OCI-LY1 (cell line): ENCODE data around the gene URAD.

Experiments
- H2AFZ ChIP-seq: fragments of 200-600 bp; sonication (generic), shearing (Covaris generic); 2 replicates; pipeline ENCODE4 v1.6.0; 2014; ENCODE audit warnings: antibody characterized with exemption, mild to moderate bottlenecking, low read length
- H3F3A ChIP-seq: fragments of 200-600 bp; sonication (generic), shearing (Covaris generic); 2 replicates; pipeline ENCODE4 v1.6.0; 2014; ENCODE audit warnings: mild to moderate bottlenecking, antibody characterized with exemption, low read length, moderate library complexity; ENCODE audit not compliant: insufficient read depth
- H3K27ac ChIP-seq: fragments of 200-600 bp; sonication (generic); 2 replicates; pipeline ENCODE4 v1.5.1; 2014; ENCODE audit warnings: low read length, mixed run types, mild to moderate bottlenecking, low read depth; ENCODE audit not compliant: poor library complexity, severe bottlenecking
- H3K27me3 ChIP-seq: fragments of 200-600 bp; sonication (generic); 2 replicates; pipeline ENCODE4 v1.6.0; 2014; ENCODE audit warnings: antibody characterized with exemption, mild to moderate bottlenecking, low read length, moderate library complexity; ENCODE audit not compliant: insufficient read depth
- H3K36me3 ChIP-seq: fragments of 200-600 bp; sonication (generic); 2 replicates; pipeline ENCODE4 v1.6.1; 2014; ENCODE audit warnings: mild to moderate bottlenecking, antibody characterized with exemption, low read length, moderate library complexity, mixed read lengths; ENCODE audit not compliant: insufficient read depth
- H3K4me1 ChIP-seq: fragments of 200-600 bp; sonication (generic); 2 replicates; pipeline ENCODE4 v1.5.1; 2014; ENCODE audit warnings: mild to moderate bottlenecking, low read length, moderate library complexity; ENCODE audit not compliant: insufficient read depth, severe bottlenecking
- H3K4me2 ChIP-seq: fragments of 200-600 bp; sonication (generic), shearing (Covaris generic); 2 replicates; pipeline ENCODE4 v1.6.1; 2014; ENCODE audit warnings: low read length
- H3K4me3 ChIP-seq: fragments of 200-600 bp; sonication (generic); 2 replicates; pipeline ENCODE4 v1.5.1; 2014; ENCODE audit warnings: low read length, low read depth, mild to moderate bottlenecking, mixed read lengths; ENCODE audit not compliant: poor library complexity, severe bottlenecking
- H3K79me2 ChIP-seq: fragments of 200-600 bp; shearing (Covaris generic); 2 replicates; pipeline ENCODE4 v1.6.1; 2016; ENCODE audit warnings: mixed run types, low read length, mixed read lengths; ENCODE audit not compliant: insufficient read depth
- H3K9ac ChIP-seq: fragments of 200-600 bp; sonication (generic), shearing (Covaris generic); 2 replicates; pipeline ENCODE4 v1.6.1; 2014; ENCODE audit warnings: mild to moderate bottlenecking, low read length, mixed read lengths
- H3K9me2 ChIP-seq: fragments of 200-600 bp; sonication (generic), shearing (Covaris generic); 2 replicates; pipeline ENCODE4 v1.6.1; 2014; ENCODE audit warnings: low read depth, mild to moderate bottlenecking, low read length, mixed read lengths
- H3K9me3 ChIP-seq: fragments of 200-600 bp; shearing (Covaris generic); 2 replicates; pipeline ENCODE4 v1.6.1; 2014; ENCODE audit warnings: low read length, mixed read lengths
- H4K20me1 ChIP-seq: fragments of 200-600 bp; sonication (generic), shearing (Covaris generic); 2 replicates; pipeline ENCODE4 v1.6.0; 2016; ENCODE audit warnings: mild to moderate bottlenecking, low read length; ENCODE audit not compliant: insufficient read depth
- CTCF ChIP-seq: fragments of 200-600 bp; sonication (generic), shearing (Covaris generic); IDR thresholded peaks from 2 replicates; pipeline ENCODE4 v1.5.1; 2017; ENCODE audit warnings: mild to moderate bottlenecking, antibody characterized with exemption, low read length, moderate library complexity, mixed read lengths
- EZH2 ChIP-seq: fragments of 200-600 bp; sonication (generic), shearing (Covaris generic); IDR thresholded peaks from 2 replicates; pipeline ENCODE4 v1.8.0; 2017; ENCODE audit warnings: borderline replicate concordance, mixed run types, mild to moderate bottlenecking, antibody characterized with exemption, low read length, moderate library complexity, mixed read lengths

Gene URAD

DNA sequence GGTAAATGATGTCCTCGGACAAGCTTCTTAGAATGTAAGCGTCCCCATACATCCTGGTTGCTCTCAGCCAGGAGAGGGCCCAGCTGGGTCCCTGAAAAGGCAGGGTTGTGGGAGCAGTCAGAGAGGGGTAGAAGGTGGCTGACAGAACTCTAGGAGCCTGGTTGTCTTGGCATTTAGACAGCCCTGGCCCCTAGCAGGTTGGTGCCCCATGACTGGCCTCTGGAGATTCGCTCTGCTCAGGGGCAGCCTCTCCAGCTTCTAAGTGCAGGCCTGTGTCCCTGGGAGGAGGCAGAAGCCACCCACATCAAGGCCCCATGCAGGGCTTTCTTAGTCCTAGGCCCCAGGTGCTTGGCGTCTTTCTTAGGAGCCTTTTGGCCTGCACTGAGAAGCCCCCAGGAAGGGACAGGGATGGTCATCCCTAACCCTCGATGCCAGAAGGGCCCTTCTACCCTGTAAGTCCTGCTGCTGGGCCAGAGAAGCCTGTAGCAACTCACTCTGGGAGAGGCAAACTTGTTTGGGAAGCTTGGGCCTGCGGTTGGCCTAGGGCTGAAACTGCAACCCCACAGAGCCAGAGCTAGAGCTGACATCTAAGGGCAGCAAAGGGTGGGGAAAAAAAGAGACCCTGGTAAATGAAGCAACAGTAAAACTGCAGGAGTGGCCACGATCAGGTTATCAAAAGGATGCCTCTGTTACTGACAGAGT, 16.6 kb downstream of the URAD start:
- Histone ChIP-seq H3K4me2 (no peak overlapping the region), H3K36me3 (no peaks in the 10 kb centered on the region), H3K9me3 (no peaks in the 10 kb centered on the region), H3F3A (no peaks in the 10 kb centered on the region), H3K9me2 (no peaks in the 10 kb centered on the region), H2AFZ (no peak overlapping the region), H3K27me3 (no peaks in the 10 kb centered on the region), H3K4me3 (no peak overlapping the region), H3K9ac (no peak overlapping the region), H3K27ac (no peak overlapping the region), H3K79me2 (no peaks in the 10 kb centered on the region), H4K20me1 (no peaks in the 10 kb centered on the region), H3K4me1 (no peaks in the 10 kb centered on the region)
- TF ChIP-seq EZH2 (no peak), CTCF (no peak)

GRCh38 chr13:27971236-27971645, 17.3 kb downstream of the URAD start:
- Histone ChIP-seq H2AFZ (no peak overlapping the region), H3K4me1 (no peaks in the 10 kb centered on the region)

DNA sequence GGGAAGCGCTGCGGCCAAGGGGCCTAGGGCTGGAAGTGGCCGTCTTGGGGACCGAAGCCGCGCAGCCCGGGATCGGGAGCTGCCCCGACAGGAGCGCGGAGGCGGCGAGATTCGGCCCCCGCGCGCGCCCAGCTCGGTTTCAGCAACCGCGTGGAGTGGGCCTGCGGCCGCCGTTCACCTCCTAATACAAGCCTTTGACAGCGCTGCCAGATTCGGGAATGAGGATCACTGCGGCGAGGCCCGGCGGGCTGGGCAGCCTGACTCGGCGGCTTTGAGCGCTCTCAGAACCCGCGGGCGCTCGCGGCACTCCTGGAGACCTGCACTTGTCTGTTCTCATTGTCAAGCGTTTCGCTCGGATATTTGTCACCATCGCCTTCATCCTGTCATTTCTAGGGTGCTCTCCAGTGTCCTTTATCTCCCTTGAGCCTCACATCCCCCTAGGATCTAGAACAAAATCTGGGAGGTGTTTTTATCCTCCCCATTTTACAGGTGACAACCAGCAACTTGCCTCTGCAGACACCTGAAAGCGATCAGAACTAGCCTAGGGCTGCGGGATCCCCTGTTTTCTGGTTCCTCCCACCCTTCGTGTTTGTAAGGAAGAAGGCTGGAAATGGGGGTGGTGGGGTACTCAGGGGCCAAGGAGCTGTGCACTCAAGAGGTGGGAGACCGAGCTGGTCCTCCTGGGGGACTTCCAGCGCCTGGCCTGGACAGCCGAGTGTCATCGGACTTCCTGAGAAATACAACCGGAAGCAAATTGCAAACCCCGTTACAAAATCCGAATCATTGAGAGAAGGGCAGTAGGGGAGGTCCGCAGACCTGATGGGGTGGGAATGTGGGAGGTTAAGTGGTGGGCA, 17.9 kb downstream of the URAD start:
- H3K27ac ChIP-seq: no peak overlapping the region
- H2AFZ ChIP-seq: no peak overlapping the region
- no peaks in the 10 kb centered on the region for H4K20me1 ChIP-seq
- no peak overlapping the region for H3K4me3 ChIP-seq
- no peak for TF ChIP-seq EZH2
- TF ChIP-seq CTCF: no peak
- no peak overlapping the region for H3K9ac ChIP-seq
- H3K36me3 ChIP-seq: no peaks in the 10 kb centered on the region
- no peaks in the 10 kb centered on the region for H3F3A ChIP-seq
- no peaks in the 10 kb centered on the region for H3K79me2 ChIP-seq
- H3K9me3 ChIP-seq: no peaks in the 10 kb centered on the region
- no peaks in the 10 kb centered on the region for H3K27me3 ChIP-seq
- H3K9me2 ChIP-seq: no peaks in the 10 kb centered on the region
- no peak overlapping the region for H3K4me2 ChIP-seq
- no peaks in the 10 kb centered on the region for H3K4me1 ChIP-seq

More at GRCh38 chr13:27971236-27971645, 17.3 kb downstream of the URAD start:
- H3K9me2 ChIP-seq: no peaks in the 10 kb centered on the region
- no peak overlapping the region for H3K27ac ChIP-seq
- no peaks in the 10 kb centered on the region for H3K79me2 ChIP-seq
- no peak overlapping the region for H3K9ac ChIP-seq
- TF ChIP-seq EZH2 (no peak), CTCF (no peak)
- no peaks in the 10 kb centered on the region for H3K36me3 ChIP-seq
- H3K4me3 ChIP-seq: no peak overlapping the region
- no peaks in the 10 kb centered on the region for H3K9me3 ChIP-seq
- no peaks in the 10 kb centered on the region for H3K27me3 ChIP-seq
- H3F3A ChIP-seq: no peaks in the 10 kb centered on the region
- no peak overlapping the region for H3K4me2 ChIP-seq
- no peaks in the 10 kb centered on the region for H4K20me1 ChIP-seq
